Measurements from ENCODE around the gene C20orf202.
A peak's percentile ranks its signal among the peaks of the same experiment; 100 is the strongest.

DNA sequence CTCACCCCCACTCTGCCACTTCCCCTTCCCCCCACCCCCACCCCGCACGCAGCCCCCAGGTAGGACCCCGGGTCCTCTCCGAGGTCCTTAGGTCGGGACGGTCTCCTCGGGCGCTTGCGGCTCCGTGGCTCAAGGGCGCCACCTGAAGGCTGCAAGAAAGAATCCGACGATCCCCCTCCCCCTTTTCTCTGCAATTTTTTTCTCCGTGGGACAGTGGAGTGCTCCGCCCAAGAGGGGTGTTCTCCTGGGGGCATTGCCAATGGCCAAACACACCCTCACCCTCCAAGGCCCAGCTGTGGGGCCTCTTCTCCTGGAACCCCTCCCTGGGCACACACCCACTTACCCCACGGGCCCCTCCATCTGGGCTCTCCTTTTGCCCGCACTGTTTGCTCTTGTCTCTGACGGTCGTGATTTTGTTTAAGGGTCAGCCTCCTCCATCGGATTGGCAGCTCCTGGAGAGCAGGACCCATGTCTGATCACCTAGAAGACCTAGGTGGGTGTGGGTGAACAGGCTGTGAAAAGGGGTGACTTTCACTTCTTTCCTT lies 17.4 kb upstream of the C20orf202 start:
- TF ChIP-seq CTCF (IDR thresholded peaks at IDR 0.05) (peak; percentile 15 to 36 (median 29)), EP300 (IDR thresholded peaks at IDR 0.05) (no peak), POLR2A (IDR thresholded peaks at IDR 0.05; ENCODE audit: low read depth) (no peak), POLR2AphosphoS5 (IDR thresholded peaks at IDR 0.05) (no peak)

All from esophagus muscularis mucosa (tissue), 4 donors.